DOHH2 (cell line): ENCODE results near the gene SLC16A7.

ENCODE experiments used
- H3F3A ChIP-seq: fragments of 200-600 bp; sonication (generic), shearing (Covaris generic); 2 replicates; pipeline ENCODE4 v1.6.0; 2016; ENCODE audit warnings: antibody characterized with exemption, mild to moderate bottlenecking; ENCODE audit not compliant: control insufficient read depth, insufficient read depth
- H3K27ac ChIP-seq: fragments of 200-600 bp; sonication (generic); 2 replicates; pipeline ENCODE4 v1.5.1; 2014; ENCODE audit warnings: low read depth, mild to moderate bottlenecking, low read length, moderate library complexity
- H3K27me3 ChIP-seq: fragments of 200-600 bp; sonication (generic); 2 replicates; pipeline ENCODE4 v1.6.1; 2014; ENCODE audit warnings: mild to moderate bottlenecking, low read length, mixed read lengths; ENCODE audit not compliant: control insufficient read depth
- H3K36me3 ChIP-seq: fragments of 200-600 bp; sonication (generic); 2 replicates; pipeline ENCODE4 v1.6.1; 2014; ENCODE audit warnings: mild to moderate bottlenecking, low read length, moderate library complexity, mixed read lengths; ENCODE audit not compliant: control insufficient read depth
- H3K4me1 ChIP-seq: fragments of 200-600 bp; sonication (generic); 2 replicates; pipeline ENCODE4 v1.6.1; 2014; ENCODE audit warnings: mild to moderate bottlenecking, low read length, mixed read lengths; ENCODE audit not compliant: control insufficient read depth
- H3K4me2 ChIP-seq: fragments of 200-600 bp; sonication (generic); 2 replicates; pipeline ENCODE4 v1.6.0; 2014; ENCODE audit warnings: mild to moderate bottlenecking, low read length, moderate library complexity
- H3K4me3 ChIP-seq: fragments of 200-600 bp; sonication (generic); 2 replicates; pipeline ENCODE4 v1.5.1; 2014; ENCODE audit warnings: mild to moderate bottlenecking, low read length, mixed read lengths
- H3K79me2 ChIP-seq: fragments of 200-600 bp; sonication (generic); 2 replicates; pipeline ENCODE4 v1.6.1; 2014; ENCODE audit warnings: mild to moderate bottlenecking, low read length, mixed read lengths; ENCODE audit not compliant: control insufficient read depth
- H3K9me2 ChIP-seq: fragments of 200-600 bp; sonication (generic); replicated peaks from 2 replicates; pipeline ENCODE4 v1.6.1; 2014; ENCODE audit warnings: mild to moderate bottlenecking, low read length, mixed read lengths; ENCODE audit not compliant: control insufficient read depth
- H3K9me3 ChIP-seq: fragments of 200-600 bp; sonication (generic); 2 replicates; pipeline ENCODE4 v1.6.1; 2014; ENCODE audit warnings: antibody characterized with exemption, low read length, mixed read lengths; ENCODE audit not compliant: control insufficient read depth, insufficient read depth
- H4K20me1 ChIP-seq: fragments of 200-600 bp; sonication (generic); 2 replicates; pipeline ENCODE4 v1.6.0; 2014; ENCODE audit warnings: low read depth, mild to moderate bottlenecking, antibody characterized with exemption, low read length, moderate library complexity; ENCODE audit not compliant: control insufficient read depth, insufficient read depth
- CTCF ChIP-seq: fragments of 200-600 bp; sonication (generic); IDR thresholded peaks from one replicate; pipeline ENCODE4 v1.5.1; 2014; ENCODE audit warnings: antibody characterized with exemption, mild to moderate bottlenecking, low read depth, low read length; ENCODE audit not compliant: poor library complexity, severe bottlenecking
- EZH2phosphoT487 ChIP-seq: fragments of 200-600 bp; sonication (generic); IDR thresholded peaks from 2 replicates; pipeline ENCODE4 v1.6.1; 2017; ENCODE audit warnings: borderline replicate concordance, mild to moderate bottlenecking, antibody characterized with exemption, low read length, moderate library complexity, mixed read lengths

The SLC16A7 gene

GRCh38 chr12:59626382-59626781, 30.6 kb downstream of the SLC16A7 start:
- H3K4me3 ChIP-seq = no peak overlapping the region
- peaks cover 38% of the 10 kb centered on the region for H3K79me2 ChIP-seq
- H3F3A ChIP-seq = no peaks in the 10 kb centered on the region
- no peaks in the 10 kb centered on the region for H3K9me3 ChIP-seq
- H4K20me1 ChIP-seq = no peaks in the 10 kb centered on the region
- TF ChIP-seq EZH2phosphoT487 (no peak), CTCF (no peak)
- no peaks in the 10 kb centered on the region for H3K9me2 ChIP-seq
- H3K36me3 ChIP-seq = no peaks in the 10 kb centered on the region; the same call in 1 of the 2 replicates
- no peaks in the 10 kb centered on the region for H3K4me1 ChIP-seq
- H3K27ac ChIP-seq = no peak overlapping the region
- H3K27me3 ChIP-seq = no peaks in the 10 kb centered on the region
- no peak overlapping the region for H3K4me2 ChIP-seq

DNA sequence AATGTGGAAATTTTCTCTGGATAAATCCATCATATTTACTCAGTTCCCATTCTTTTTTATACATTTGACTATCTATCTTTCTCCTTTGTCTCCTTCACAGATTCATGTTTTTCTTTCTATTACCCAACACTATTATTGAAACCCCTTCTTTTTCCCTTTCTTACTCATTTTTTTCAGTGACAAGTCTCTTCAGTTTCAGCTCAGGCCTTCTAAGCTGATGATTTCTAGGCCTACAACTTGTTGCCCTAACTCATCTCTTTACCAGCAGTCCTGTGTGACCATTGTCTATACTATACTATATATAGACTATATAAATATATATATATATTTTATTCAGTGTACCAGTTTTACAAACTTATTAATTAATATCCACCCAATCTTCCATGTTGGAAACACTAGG, 31.8 kb downstream of the SLC16A7 start:
- H3K4me1 ChIP-seq = no peaks in the 10 kb centered on the region
- no peak overlapping the region for H3K4me2 ChIP-seq
- no peaks in the 10 kb centered on the region for H3K9me2 ChIP-seq
- no peaks in the 10 kb centered on the region; the same call in 1 of the 2 replicates for H3K36me3 ChIP-seq
- no peak overlapping the region for H3K27ac ChIP-seq
- TF ChIP-seq CTCF (no peak), EZH2phosphoT487 (no peak)
- no peaks in the 10 kb centered on the region for H3K27me3 ChIP-seq
- no peaks in the 10 kb centered on the region for H4K20me1 ChIP-seq
- H3K79me2 ChIP-seq = peaks cover 44% of the 10 kb centered on the region
- H3K9me3 ChIP-seq = no peaks in the 10 kb centered on the region
- H3K4me3 ChIP-seq = no peak overlapping the region
- no peaks in the 10 kb centered on the region for H3F3A ChIP-seq

- TF ChIP-seq EZH2phosphoT487 (no peak), CTCF (no peak)
- no peak overlapping the region for H3K27ac ChIP-seq
- H3K9me3 ChIP-seq = no peaks in the 10 kb centered on the region
- H3K9me2 ChIP-seq = no peaks in the 10 kb centered on the region
- no peaks in the 10 kb centered on the region for H3K27me3 ChIP-seq
- no peak overlapping the region for H3K4me3 ChIP-seq
- H3K4me1 ChIP-seq = no peaks in the 10 kb centered on the region
- H3K79me2 ChIP-seq = peaks cover 50% of the 10 kb centered on the region
- no peaks in the 10 kb centered on the region for H4K20me1 ChIP-seq
- no peaks in the 10 kb centered on the region; the same call in 1 of the 2 replicates for H3K36me3 ChIP-seq
- no peaks in the 10 kb centered on the region for H3F3A ChIP-seq
- no peak overlapping the region for H3K4me2 ChIP-seq
Measured at GRCh38 chr12:59629890-59630289, 34.1 kb downstream of the SLC16A7 start.
